Stimulated activated CD4-positive, alpha-beta T cell treated with anti-CD3 and anti-CD28 coated beads, Interleukin-12 subunit alpha, Interleukin-12 subunit beta, amount 100 ng/mL, for 48 hours (primary cell): ENCODE results near the gene CHRNB2.
"Not testable (repeated sequence)": the region's sequence is repeated elsewhere in the genome, so short reads cannot be mapped to it uniquely, and the experiment has no call there.

Experiments used
- DNase-seq, 3 donors: peaks; one replicate each; pipeline ENCODE4 v3.0.0-alpha.2; 2020; ENCODE audit warnings: low read depth in 2 of 3, low spot score in 1 of 3

Gene CHRNB2, protein sequence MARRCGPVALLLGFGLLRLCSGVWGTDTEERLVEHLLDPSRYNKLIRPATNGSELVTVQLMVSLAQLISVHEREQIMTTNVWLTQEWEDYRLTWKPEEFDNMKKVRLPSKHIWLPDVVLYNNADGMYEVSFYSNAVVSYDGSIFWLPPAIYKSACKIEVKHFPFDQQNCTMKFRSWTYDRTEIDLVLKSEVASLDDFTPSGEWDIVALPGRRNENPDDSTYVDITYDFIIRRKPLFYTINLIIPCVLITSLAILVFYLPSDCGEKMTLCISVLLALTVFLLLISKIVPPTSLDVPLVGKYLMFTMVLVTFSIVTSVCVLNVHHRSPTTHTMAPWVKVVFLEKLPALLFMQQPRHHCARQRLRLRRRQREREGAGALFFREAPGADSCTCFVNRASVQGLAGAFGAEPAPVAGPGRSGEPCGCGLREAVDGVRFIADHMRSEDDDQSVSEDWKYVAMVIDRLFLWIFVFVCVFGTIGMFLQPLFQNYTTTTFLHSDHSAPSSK

DNA sequence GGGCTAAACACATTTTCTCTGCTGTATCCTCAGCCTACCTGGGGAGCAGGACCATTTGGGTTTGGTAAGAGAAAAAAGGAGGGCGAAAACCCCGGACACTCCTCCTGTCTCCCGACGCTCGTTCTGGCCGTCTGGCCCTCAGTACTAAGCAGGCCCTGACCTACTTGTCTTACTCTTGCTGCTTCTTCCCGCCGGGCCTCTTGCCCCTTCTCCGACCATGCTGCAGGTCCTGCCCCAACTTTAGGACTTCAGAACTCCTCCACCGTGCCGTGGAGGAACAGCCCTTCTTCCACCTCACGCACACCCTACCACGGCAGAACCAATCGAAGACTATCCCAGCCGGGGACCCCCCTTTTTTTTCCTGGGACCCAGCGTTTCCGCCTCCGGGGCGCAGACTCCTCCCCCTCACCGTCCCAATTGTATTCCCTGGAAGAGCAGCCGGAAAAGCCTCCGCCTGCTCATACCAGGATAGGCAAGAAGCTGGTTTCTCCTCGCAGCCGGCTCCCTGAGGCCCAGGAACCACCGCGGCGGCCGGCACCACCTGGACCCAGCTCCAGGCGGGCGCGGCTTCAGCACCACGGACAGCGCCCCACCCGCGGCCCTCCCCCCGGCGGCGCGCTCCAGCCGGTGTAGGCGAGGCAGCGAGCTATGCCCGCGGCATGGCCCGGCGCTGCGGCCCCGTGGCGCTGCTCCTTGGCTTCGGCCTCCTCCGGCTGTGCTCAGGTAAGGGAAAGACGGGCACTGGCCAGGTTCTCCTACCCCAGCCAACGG lies at the start of gene CHRNB2:
Gene CHRNB2, plus strand, starts transcription at position 393 of the 771 bp plus-strand sequence. Its CDS starts 267 bp downstream, at position 660.
- DNase-seq, result peak; percentile 39 to 59 (median 50)

DNA sequence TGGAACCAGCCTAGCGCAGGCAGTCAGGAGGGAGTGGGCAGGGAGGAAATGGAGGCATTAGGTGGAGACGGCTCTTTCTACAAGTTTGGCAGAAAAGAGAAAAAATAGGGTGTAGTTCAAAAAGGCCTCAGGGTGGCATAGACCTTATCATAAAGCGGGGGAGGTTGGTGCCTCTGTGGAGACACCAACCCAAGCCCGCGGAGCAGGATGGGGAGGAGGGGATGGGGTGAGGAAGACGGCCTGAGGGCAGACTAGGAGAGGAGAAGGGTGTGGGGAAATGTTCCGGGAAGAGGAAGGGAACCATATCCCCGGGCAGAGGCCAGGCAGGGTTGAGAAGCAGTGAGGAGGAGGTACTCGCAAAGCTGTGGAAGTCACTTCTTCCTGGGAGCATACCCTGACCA lies 48.0 kb upstream of the CHRNB2 start:
- DNase-seq, result no peak

DNA sequence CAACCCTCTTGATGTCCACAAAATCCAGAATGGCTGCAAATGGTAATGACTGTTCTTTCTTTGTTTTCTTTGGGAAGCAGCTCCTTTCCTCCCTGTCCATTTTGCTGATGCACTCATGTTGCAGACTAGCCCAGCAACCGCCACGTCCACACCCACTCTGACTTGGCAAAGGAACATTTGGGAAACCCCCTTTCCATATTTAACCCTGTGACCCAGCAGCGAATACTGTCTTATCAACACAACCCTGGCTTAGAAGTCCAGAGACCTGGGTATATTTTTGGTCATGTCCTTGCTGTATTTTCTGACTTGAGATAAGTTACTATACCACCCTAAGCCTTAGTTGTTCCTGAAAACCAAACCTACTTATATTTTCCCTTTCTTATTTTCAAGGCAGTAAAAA lies 47.2 kb upstream of the CHRNB2 start:
- DNase-seq, result no peak

DNA sequence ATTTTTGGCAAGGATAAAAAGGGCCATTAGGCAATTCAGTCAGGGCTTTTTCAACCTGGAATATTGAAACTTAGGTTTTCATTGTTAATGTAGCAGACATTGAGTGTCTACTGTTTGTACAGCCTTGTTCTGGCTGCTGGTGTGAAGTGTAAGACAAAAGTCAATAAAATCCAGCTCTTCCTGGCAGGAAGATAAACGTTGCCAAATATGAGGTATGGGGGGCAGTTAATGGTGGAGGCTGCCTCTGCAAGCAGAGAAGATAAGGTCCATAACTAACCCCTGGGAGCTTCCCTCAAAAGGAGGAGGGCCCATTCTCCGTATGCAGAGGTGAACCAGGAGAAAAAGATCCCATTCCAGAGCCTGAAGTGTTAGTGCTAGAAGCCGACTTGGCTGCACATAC lies 45.9 kb upstream of the CHRNB2 start:
- DNase-seq, result no peak

DNA sequence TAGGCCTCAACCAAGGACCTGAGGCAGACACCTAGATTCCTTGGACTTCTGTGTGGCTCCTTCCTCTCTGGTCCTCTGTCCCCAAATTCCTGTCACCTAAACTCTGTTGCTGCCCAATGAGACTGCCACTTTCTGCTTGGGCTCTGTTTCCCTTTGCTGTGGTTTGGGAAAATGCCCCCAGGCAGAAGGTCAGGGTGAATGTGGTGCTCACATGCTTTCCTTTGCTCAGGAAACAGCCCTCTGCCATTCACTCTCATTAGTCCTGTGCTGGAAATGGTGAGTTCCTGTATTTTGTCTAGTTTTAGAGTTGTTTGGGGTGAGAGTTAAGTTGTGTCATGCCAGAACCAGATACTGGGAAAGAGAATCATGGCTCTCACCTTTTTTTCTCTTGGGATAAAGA lies 42.7 kb upstream of the CHRNB2 start:
- no peak for DNase-seq

DNA sequence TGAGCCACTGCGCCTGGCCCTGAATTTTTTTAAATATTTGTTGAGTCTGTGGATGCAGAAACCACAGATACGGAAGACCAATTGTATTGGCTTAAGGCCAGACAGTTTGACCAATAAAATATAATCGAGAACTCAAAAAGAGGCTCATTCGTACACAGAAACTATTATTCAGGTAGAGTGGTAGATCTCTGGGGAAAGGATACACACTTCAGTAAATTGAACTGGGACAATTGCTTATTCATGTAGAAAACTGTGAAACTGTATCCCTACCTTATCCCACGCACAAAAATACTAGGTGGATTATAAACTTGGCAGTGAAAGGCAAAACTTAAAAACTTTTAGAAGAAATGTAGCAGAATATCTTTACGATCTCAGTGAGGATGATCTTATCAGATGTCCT lies 40.4 kb upstream of the CHRNB2 start:
- DNase-seq, result no peak

DNA sequence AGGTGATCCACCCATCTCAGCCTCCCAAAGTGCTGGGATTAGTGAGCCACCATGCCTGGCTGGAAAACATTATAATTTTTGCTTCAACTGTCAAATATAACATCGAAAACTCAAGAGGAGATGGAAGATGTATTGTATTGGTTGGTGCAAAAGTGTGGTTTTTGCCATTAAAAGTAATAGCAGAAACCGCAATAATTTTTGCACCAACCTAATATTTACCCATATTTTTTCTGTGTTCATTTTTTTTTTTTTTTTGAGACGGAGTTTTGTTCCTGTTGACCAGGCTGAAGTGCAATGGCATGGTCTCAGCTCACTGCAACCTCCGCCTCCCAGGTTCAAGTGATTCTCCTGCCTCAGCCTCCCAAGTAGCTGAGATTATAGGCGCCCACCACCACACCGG lies 38.3 kb upstream of the CHRNB2 start:
- DNase-seq, result no peak

DNA sequence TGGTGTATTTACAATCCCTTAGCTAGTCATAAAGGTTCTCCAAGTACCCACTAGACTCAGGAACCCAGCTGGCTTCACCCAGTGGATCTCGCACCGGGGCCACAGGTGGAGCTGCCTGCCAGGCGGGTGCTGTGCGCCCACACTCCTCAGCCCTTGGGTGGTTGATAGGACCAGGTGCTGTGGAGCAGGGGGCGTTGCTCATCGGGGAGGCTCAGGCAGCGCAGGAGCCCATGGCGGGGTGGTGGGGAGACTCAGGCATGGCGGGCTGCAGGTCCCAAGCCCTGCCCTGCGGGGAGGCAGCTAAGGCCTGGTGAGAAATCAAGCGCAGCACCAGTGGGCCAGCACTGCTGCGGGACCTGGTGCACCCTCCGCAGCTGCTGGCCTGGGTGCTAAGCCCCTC lies 35.6 kb upstream of the CHRNB2 start:
- DNase-seq, result not testable (repeated sequence)

DNA sequence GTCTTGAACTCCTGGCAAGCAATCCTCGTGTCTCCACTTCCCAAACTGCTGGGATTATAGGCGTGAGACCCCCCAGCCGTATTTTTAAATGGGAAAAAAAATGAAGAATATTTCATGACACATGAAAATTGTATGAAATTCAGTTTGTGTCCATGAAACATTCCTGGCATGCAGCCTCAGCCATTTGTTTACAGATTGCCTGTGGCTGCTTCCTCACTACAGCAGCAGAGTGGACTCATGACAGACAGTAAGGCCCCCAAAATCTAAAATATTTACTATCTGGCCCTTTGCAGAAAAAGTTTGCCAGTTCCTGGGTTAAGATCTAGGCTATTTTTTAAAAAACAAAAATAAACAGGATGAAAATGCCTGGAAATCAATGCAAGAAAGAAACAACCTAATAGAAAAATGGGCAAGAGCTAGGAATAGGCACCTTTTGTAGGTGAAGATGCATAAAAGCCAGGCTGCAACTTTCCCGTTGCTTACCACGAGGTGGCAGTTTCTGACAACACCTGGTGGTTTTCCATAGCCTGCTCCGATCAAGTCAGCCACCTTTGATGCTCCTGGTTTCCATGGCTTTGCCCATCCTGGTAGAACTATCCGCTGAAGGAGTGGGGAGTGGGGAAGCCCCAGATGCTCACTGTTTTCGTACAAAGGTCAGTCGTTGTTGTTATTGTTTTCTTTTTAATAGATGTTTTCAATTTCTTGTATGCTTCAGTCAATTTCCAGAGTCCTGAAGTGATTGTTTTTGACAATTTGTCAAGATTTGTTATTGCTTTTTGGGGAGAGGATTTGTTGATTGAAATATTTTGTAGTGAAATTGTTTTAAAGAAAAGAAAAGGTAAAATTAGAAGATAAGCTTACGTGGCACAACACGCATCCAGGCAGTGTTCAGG lies 33.4 kb upstream of the CHRNB2 start:
- DNase-seq, result no peak

DNA sequence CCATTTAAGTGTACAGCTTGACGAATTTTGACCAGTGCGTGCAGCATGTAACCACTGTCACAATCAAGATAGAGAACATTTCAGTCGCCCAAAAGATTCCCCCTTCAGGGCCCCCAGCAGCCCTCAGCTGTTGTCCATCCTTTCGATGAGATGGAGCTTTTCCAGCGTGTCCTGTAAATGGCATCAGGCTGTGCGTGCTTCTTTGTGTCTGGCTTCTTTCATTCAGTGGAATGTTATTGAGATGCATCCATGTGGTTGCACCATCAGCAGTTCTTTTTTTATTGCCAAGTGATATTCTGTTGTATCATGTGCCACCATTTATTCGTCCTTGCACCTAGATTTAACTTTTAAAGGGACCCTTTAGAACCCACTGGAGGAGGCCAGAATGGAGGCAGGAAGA lies 31.0 kb upstream of the CHRNB2 start:
- DNase-seq, result no peak

DNA sequence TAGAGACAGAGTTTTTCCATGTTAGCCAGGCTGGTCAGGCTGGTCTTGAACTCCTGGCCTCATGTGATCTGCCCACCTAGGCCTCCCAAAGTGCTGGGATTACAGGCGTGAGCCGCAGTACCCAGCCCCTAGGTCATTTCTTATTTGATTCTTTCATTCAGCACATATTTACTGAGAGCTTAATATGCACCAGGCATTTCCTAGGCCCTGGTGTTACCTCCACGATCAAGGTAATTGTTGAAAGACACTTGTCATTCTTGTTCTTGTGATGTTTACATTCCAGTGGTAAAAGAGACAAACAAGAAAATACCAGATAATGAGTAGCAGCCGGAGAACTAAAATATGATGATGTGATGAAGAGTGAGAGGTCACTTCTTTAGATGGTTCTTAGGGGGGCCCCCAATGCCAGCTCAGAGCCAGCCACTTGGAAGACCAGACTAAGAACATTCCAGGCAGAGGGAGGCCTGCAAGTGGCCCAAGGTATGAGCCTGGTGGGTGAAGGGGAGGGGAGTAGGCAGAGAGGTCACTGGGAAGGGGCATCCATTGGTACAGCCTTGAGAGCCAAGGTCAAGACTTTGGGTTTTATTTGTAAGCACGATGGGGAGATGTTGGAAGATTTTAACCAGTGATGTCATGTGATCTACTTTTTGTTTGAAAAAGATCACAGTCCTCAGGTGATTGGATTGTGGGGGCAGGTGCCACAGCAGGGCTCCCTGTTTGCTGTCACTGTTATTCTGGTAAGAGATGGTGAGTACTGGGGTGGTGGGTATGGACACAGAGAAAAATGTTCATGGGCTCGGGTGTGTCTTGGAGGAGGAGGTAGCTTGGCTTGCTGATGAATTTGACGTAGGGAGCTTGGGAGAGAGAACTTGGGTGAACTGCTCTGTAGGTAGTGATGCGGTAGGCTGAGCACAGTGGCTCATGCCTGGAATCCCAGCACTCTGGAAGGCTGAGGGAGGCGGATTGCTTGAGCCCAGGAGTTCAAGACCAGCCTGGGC lies 27.8 kb upstream of the CHRNB2 start:
- no peak for DNase-seq

DNA sequence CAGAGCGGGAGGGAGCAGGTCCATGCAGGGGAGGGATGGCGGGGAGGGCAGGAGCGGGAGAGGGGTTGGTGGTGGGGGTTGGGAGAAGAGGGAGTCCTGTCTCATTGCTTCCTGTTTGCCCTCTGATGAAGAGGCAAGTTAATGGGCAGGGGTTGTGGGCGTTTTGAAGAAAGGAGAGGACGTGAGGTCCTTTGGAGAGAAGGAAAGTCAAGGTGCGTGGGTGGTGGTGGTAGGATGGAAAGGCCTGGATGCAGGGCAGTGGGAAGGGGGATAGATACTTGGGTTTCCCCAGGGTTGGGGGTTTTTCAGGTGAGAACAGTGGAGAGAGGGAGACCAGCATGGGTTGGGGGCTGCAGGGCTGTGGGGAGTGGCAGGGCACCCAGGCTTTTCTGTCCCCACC lies 26.3 kb upstream of the CHRNB2 start:
- no peak for DNase-seq

DNA sequence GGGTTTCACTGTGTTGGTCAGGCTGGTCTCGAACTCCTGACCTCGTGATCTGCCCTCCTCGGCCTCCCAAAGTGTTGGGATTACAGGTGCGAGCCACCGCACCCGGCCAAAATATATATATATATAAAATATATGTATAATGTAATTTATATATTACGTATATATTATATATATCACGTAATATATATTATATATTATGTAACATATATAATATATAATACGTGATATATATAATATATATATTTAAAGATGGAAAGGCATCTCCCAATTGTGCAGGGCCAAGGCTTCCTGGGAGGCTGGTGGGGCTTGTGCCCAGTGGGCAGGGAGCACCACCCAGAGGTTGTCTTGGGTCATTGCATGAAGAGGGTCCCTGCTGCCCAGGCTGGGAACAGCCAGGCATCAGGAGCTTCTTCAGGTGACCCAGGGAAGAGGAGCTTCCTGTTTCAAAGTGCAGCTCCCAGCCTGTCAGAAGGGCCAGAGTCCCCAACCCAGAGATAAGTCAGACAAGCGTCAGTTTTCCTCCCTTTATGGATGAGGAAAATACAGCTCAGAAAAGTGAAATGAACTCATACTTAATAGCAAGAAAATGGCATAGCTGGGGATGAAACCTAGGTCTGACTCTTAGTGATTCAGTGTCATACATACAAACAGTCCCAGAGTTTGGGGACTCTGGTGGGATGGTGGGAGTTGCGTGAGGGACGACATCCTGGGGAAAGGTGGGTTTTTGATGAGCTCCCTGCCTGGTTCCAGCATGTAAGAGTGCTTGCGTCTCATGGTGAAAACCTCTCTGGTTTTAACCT lies 21.1 kb upstream of the CHRNB2 start:
- DNase-seq, result peak; percentile 40 to 62 (median 49)

DNA sequence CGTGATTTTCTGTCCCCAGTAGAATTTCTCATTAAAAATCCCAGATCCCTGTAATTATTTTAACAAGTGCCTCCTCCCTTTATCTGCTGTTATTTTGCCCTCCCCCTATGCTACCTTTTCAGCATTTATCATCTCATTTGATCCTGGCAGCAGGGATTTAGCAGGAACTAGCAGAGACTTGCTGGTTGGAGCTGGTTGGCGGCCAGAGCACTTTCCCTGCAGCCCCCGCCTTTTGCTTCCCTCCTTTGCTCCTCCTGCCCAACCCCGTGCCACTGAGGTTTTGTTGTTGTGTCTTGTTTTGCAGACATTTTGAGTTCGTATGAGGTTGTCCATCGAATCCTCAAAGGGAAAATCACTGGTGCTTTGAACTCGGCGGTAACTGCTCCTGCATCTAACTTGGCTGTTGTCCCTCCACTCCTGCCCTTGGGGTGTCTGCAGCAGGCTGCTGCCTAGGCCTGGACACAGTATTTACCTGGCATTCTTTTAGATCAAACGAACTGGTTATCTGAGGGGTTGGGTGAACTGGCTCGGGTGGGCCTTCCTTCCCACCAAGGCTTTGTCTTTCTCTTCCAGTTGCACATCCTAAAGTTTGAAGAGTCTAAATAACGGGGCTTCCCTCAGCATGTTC lies 20.4 kb upstream of the CHRNB2 start:
- no peak for DNase-seq

DNA sequence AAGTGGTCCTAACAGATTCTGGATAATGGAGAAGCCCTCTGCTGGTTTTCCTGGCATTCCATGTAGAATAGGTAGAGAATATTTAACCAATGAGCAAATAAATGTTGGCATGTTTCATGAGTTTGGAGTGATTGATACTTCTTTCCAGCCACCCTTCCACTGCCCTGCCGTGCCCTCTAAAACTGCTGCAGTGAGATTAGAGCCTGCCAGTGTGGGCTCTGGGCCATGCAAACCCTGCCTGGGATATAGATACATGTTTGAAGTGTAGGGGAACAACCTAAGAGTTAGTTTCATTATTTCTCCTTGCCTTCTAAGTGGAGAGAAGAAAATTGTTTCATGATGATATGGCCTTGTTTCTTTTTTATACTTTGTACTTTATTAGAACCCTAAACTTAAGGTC lies 19.6 kb upstream of the CHRNB2 start:
- DNase-seq, result no peak

DNA sequence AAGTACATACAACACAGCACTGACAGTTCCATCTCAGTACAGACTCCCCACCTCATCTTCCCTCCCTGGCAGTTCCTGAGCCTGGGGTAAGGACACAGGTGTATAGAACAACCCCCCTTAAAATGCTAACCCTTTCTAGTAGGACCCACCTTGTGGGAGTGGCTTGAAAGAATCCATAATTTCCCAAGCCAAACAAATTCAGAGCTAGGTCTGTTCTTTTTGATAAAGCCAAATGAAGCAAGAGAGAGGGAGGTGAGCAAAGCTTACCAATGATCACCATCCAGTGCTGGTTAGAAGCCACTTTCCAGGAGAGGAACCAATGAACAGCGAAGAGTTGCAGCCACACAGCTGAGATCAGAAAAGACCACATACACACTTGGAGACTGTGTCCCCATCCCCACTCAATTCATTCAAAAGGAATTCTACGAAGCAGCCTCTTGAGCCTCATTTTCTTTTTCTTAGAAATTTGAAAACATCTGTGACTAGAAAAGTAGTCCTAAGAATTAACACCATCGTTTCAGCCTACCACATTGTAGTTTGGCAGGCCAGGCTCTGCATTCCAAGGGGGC lies 18.3 kb upstream of the CHRNB2 start:
- DNase-seq, result no peak

DNA sequence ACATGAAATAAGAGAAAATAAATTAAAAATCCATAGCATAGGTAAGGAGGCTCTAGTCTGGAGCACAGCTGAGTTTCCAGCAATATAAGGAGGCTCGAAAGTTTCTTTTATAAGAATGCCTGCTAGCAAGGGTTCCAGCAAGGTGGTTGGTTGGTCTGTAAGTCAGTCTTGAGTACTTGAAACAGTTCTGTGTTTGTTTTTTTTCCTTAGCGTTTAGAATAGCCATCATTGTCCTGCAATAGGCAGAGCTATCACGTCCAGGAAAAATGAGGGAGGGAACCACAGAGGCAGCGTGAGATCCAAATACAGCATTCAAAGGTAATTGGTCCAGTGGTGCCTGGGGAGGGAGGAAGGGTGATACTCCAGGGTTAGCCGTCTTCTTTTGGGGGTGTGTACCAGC lies 17.5 kb upstream of the CHRNB2 start:
- no peak for DNase-seq

DNA sequence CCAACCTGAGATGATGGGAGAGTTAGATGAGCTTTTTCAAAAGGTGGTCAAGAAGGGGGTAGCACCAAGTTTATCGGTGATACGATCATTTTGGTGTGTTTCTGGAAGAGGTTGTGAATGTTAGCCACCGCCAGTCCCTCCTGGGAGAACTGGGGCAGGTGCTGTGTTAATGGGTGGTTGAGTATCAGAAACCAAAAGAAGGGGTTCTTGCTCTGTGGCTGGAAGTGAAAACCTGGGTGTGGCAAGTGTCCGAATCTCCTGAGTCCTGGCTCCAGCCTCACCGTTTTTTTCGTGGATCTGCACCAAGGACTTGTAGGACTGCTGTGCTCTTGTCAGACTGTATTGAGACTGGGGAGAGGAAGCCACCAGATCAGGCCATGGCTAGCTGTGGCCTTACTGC lies 16.9 kb upstream of the CHRNB2 start:
- no peak for DNase-seq
